Esophagus (tissue), 2 donors: ENCODE measurements around the gene PCED1B. TPM values are rescaled to one million over a fixed set of nuclear protein-coding genes. Genes with fewer than 3 reads are reported as not detected.
"Not testable (repeated sequence)": the region's sequence is repeated elsewhere in the genome, so short reads cannot be mapped to it uniquely, and the experiment has no call there.

Source experiments
- H3K27ac ChIP-seq, 2 donors: one replicate each; pipeline ENCODE4 v1.5.1; 2013; ENCODE audit warnings: low read depth in 2 of 2, mild to moderate bottlenecking in 2 of 2, inconsistent platforms in 1 of 2, low read length in 1 of 2, moderate library complexity in 1 of 2
- H3K27me3 ChIP-seq, 2 donors: one replicate each; pipeline ENCODE4 v1.6.1; 2013; ENCODE audit warnings: low read length in 2 of 2, control low read depth in 1 of 2, mild to moderate bottlenecking in 1 of 2; ENCODE audit not compliant: insufficient read depth in 2 of 2, control insufficient read depth in 1 of 2
- H3K36me3 ChIP-seq, 2 donors: one replicate each; pipeline ENCODE4 v1.6.1; 2013; ENCODE audit warnings: low read length in 1 of 2; ENCODE audit not compliant: control insufficient read depth in 2 of 2, insufficient read depth in 2 of 2
- H3K4me1 ChIP-seq, 2 donors: one replicate each; pipeline ENCODE4 v1.6.1; 2013; ENCODE audit warnings: low read length in 1 of 2; ENCODE audit not compliant: control insufficient read depth in 2 of 2, insufficient read depth in 2 of 2
- H3K4me3 ChIP-seq, 2 donors: one replicate each; pipeline ENCODE4 v1.5.1; 2013; ENCODE audit warnings: low read length in 2 of 2, mild to moderate bottlenecking in 2 of 2, low read depth in 1 of 2, moderate library complexity in 1 of 2
- H3K9me3 ChIP-seq, 2 donors: one replicate each; pipeline ENCODE4 v1.6.1; 2013; ENCODE audit warnings: mild to moderate bottlenecking in 2 of 2, low read depth in 1 of 2, low read length in 1 of 2, moderate library complexity in 1 of 2; ENCODE audit not compliant: control insufficient read depth in 2 of 2, insufficient read depth in 1 of 2
- WGBS, 2 donors: extraction: QIAGEN DNeasy Blood & Tissue Kit; methylation state at CpG; one replicate each; pipeline ENCODE4 v1.1.7; 2013; 5-methylcytosine and 5-hydroxymethylcytosine counted together
- polyA plus RNA-seq, 2 donors: library from polyadenylated mRNA; stranded (reverse); fragments of 200-250 nt; gene quantifications; one replicate each; pipeline ENCODE4 v1.2.3, GENCODE V29; 2013
- donor health status: healthy with polysubstance abuse.
- donor health status: Bipolar disorder and iron deficiency.

Gene PCED1B
- polyA plus RNA-seq, 2 donors = 1.2 to 1.6 TPM

DNA sequence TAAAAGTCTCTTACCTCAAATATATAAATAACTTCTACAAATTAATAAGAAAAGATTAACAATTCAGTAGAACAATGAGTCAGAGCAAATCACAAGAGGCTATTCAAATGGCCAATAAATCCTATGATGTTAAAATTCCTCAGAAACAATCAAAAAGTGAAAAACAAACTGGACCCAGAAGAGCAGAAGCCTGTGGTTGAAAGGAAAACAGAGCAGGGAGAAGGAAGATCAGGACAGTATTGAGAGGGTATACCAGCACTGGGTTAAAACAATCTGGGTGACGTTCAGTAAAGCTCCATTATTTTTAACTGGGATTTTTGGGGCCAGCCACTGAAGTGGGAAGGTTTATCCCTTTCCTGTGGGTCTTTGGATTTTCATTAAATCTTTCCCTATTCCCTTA lies 39.7 kb upstream of the PCED1B start:
- Histone ChIP-seq H3K36me3 (no peaks in the 10 kb centered on the region), H3K4me1 (no peaks in the 10 kb centered on the region)
- 75 to 80% methylated on average over 1 of the region's 1 CpG for WGBS, 2 donors

DNA sequence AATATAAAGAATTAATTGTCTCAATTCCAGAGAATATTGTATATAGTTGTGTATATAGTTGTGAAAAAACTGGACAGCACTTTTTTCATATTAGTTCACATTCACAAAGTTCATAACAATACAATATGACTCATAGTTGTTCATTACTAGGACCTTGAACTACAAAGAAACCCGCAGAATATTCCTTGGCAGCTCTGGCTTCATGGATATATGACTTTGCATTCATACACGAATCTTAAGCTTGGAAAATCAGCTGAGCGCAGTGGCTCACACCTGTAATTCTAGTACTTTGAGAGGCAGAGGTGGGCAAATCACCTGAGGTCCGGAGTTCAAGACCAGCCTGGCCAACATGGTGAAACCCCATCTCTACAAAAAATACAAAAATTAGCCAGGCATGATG lies 38.1 kb upstream of the PCED1B start:
- no peak overlapping the region for H3K4me3 ChIP-seq
- H3K36me3 ChIP-seq = no peaks in the 10 kb centered on the region
- H3K9me3 ChIP-seq = no peaks in the 10 kb centered on the region
- no peaks in the 10 kb centered on the region for H3K4me1 ChIP-seq
- no peak overlapping the region for H3K27ac ChIP-seq
- no peaks in the 10 kb centered on the region for H3K27me3 ChIP-seq
- WGBS, 2 donors = 77 to 78% methylated on average over 4 of the region's 4 CpGs

More for the DNA sequence above, 39.7 kb upstream of the PCED1B start:
- H3K9me3 ChIP-seq = no peaks in the 10 kb centered on the region
- no peaks in the 10 kb centered on the region for H3K27me3 ChIP-seq
- H3K27ac ChIP-seq = no peak overlapping the region
- H3K4me3 ChIP-seq = no peak overlapping the region

DNA sequence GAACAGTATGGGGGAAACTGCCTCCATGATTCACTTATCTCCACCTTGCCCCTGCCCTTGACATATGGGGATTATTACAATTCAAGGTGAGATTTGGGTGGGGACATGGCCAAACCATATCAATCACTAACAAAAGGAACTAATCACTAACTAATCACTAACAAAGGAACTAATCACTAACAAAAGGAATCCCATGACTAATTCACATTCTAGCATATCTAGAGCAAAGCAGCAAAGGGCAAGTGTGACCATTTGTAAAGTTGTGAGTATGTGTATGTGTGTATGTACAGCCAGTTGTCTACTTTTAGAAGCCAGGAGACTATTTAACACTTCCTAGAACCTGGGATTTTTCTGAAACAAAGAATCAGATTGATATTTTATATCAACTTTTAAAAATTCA lies 30.9 kb upstream of the PCED1B start:
- no peaks in the 10 kb centered on the region for H3K27me3 ChIP-seq
- peaks cover 6% of the 10 kb centered on the region in 2 donors for H3K9me3 ChIP-seq
- H3K4me3 ChIP-seq = no peak overlapping the region
- H3K36me3 ChIP-seq = no peaks in the 10 kb centered on the region
- no peaks in the 10 kb centered on the region for H3K4me1 ChIP-seq
- H3K27ac ChIP-seq = no peak overlapping the region

DNA sequence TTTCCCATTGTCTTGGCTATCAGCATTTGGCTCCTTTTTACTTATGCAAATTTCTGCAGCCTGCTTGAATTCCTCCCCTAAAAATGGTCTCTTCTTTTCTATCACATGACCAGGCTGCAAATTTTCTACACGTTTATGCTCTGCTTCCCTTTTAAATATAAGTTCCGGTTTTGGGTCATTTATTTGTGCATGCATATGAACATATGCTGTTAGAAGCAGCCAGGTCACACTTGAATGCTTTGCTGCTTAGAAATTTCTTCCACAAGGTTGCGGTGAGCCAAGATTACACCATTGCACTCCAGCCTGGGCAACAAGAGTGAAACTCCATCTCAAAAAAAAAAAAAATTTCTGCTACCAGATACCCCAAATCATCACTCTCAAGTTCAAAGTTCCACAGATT lies 28.1 kb upstream of the PCED1B start:
- WGBS, 2 donors = 86% methylated on average over 3 of the region's 3 CpGs
- not testable (repeated sequence) for H3K36me3 ChIP-seq, H3K4me3 ChIP-seq, H3K27ac ChIP-seq, H3K4me1 ChIP-seq, H3K9me3 ChIP-seq, H3K27me3 ChIP-seq

DNA sequence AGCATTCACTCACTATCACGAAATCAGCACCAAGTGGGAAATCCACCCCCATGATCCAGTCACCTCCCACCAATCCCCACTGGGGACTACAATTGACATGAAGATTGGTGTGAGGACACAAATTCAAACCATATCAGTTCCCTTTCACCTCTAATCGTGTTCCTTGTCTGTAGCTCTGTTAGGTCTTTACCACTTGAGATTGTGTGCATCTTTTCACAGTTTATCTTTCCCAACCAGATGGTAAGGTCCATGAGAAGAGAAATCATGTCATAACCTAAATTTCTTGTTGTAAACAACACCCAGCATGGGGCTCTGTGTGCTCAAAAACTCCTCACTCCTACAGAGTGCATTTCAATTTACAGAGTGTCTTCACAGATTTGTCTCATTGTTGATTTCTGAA lies 27.1 kb upstream of the PCED1B start:
- H3K27me3 ChIP-seq = no peaks in the 10 kb centered on the region
- no peak overlapping the region for H3K27ac ChIP-seq
- H3K36me3 ChIP-seq = no peaks in the 10 kb centered on the region
- H3K4me3 ChIP-seq = no peak overlapping the region
- 74 to 85% methylated on average over 2 of the region's 2 CpGs for WGBS, 2 donors
- no peaks in the 10 kb centered on the region for H3K4me1 ChIP-seq
- peaks cover 6% of the 10 kb centered on the region in 2 donors for H3K9me3 ChIP-seq

DNA sequence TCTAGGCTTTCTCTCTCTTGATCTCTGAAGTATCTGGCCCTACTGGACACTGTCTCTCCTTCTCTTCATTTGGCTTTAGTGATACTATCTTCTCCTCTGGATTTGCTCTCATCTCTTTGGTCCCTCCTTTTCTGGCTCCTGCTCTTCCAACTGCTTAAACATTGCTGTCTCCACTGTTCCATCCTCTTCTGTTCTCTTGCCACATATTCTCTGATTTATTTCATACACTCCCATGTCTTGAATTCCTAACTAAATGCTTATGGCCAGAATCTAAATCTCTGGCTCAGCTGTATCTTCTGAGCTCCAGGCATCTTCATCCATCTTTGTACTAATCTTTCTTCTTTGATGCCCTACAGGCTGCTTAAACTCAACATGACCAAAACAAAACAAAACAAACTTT lies 25.5 kb upstream of the PCED1B start:
- Histone ChIP-seq H3K36me3 (no peaks in the 10 kb centered on the region), H3K27me3 (no peaks in the 10 kb centered on the region), H3K9me3 (peaks cover 6% of the 10 kb centered on the region in 2 donors), H3K4me1 (no peaks in the 10 kb centered on the region), H3K27ac (no peak overlapping the region), H3K4me3 (no peak overlapping the region)

DNA sequence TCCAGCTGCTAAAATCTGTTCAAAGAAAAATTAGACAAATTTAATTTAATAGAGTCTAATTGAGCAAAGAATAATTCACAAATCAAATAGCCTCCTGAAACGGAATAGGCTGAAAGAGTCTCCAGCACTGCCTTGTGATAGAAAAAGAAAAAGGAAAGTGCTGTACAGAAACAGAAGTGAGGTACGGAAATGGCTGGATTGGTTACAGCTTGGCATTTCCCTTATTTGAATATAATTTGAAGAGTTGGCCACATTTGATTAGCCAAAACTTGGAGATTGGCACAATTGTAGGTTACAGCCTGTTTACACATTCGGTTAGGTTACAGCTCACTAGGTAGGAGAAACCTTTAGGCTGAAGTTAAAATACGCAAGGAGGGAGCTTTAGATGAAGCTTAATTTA lies 24.8 kb upstream of the PCED1B start:
- peaks cover 6% of the 10 kb centered on the region in 2 donors for H3K9me3 ChIP-seq
- no peaks in the 10 kb centered on the region for H3K4me1 ChIP-seq
- H3K4me3 ChIP-seq = no peak overlapping the region
- no peaks in the 10 kb centered on the region for H3K36me3 ChIP-seq
- H3K27ac ChIP-seq = no peak overlapping the region
- no peaks in the 10 kb centered on the region for H3K27me3 ChIP-seq
- 87% methylated on average over 4 of the region's 4 CpGs for WGBS, 2 donors

DNA sequence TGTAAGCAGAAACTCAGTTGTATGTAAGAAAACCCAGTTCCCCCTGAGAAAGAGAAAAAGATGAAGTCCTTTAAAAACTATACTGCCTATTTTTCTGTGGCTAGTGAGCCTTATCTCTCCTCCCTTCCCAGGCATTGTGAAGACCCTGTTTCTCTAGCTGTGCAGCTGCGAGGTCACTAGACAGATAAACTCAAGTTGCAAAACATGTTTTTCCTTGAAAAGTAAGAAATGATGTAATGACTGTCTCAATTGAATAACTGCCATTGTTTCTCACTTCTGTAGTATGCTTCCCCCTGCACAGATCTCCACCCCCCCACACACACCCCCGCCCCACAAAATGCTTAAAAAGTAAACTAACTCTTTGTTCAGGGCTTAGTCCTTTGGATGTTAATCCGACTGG lies 23.6 kb upstream of the PCED1B start:
- H3K27me3 ChIP-seq, H3K4me1 ChIP-seq, H3K9me3 ChIP-seq, H3K36me3 ChIP-seq, H3K4me3 ChIP-seq, H3K27ac ChIP-seq: not testable (repeated sequence)
- 60% methylated on average over 3 of the region's 3 CpGs for WGBS, 2 donors

DNA sequence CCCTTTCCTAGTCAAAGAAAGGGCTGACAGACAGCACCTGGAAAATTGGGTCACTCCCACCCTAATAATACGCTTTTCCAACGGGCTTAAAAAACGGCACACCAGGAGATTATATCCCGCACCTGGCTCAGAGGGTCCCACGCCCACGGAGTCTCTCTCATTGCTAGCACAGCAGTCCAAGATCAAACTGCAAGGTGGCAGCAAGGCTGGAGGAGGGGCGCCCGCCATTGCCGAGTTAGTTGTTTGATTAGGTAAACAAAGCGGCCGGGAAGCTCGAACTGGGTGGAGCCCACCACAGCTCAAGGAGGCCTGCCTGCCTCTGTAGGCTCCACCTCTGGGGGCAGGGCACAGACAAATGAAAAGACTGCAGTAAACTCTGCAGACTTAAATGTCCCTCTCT lies 22.5 kb upstream of the PCED1B start:
- H3K27me3 ChIP-seq, H3K27ac ChIP-seq, H3K4me3 ChIP-seq, H3K9me3 ChIP-seq, H3K4me1 ChIP-seq, H3K36me3 ChIP-seq: not testable (repeated sequence)
- 88 to 91% methylated on average over 12 of the region's 12 CpGs for WGBS, 2 donors

DNA sequence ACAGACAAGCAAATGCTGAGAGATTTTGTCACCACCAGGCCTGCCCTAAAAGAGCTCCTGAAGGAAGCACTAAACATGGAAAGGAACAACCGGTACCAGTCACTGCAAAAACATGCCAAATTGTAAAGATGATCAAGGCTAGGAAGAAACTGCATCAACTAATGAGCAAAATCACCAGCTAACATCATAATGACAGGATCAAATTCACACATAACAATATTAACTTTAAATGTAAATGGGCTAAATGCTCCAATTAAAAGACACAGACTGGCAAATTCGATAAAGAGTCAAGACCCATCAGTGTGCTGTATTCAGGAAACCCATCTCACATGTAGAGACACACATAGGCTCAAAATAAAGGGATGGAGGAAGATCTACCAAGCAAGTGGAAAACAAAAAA lies 20.8 kb upstream of the PCED1B start:
- not testable (repeated sequence) for H3K4me1 ChIP-seq, H3K27me3 ChIP-seq, H3K9me3 ChIP-seq, H3K27ac ChIP-seq, H3K36me3 ChIP-seq, H3K4me3 ChIP-seq
- WGBS, 2 donors = 85 to 100% methylated on average over 1 to 2 of the region's 2 CpGs
